ENCODE data around the gene ZNF384.

Gene ZNF384

GRCh38 chr12:6618483-6619225, 70.5 kb downstream of the ZNF384 start:
- DNase-seq = no peak

Measured in EL (cell line).